ENCODE measurements around the gene STK31.
"Not testable (repeated sequence)": the region's sequence is repeated elsewhere in the genome, so short reads cannot be mapped to it uniquely, and the experiment has no call there.

Gene STK31

DNA sequence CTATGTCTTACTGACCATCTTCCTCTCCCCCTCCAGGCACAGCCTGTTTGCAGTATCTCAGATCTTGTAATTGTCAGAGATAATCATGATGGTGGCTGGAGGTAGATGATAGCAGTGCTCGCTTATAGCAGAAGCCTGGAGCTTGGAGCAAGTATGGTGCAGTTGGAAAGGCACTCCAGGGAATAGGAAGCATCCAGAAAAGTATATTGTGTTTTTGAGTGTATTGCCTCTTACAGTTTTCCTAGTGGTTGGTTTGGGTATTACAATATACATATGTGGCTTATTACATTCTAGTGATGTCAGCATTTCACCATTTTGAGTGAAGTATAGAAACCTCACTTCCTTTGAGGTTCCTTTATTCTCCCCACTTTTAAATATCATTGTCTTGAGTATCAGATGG, 101.5 kb downstream of the STK31 start:
- DNase-seq, result no peak

GRCh38 chr7:23828125-23828524, 118.1 kb downstream of the STK31 start:
- DNase-seq, result not testable (repeated sequence)

- not testable (repeated sequence) for DNase-seq
Observed at GRCh38 chr7:23832733-23833132, 122.7 kb downstream of the STK31 start.

DNA sequence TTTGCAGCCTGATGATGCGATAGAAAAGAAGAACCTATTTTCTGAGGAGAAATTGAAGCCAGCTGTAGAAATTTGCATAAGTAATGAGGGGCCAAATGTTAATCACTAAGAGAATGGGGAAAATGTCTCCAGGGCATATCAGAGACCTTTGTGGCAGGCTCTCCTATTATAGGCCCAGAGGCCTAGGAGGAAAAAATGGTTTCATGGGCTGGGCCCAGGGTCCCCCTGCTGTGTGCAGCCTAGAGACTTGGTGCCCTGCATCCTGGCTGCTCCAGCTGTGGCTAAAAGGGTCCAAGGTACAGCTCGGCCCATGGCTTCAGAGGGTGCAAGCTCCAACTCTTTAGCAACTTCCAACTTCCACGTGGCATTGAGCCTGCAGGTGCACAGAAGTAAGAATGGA, 123.4 kb downstream of the STK31 start:
- DNase-seq, result no peak

- DNase-seq, result not testable (repeated sequence)
Observed at GRCh38 chr7:23844837-23845236, 134.8 kb downstream of the STK31 start.

DNA sequence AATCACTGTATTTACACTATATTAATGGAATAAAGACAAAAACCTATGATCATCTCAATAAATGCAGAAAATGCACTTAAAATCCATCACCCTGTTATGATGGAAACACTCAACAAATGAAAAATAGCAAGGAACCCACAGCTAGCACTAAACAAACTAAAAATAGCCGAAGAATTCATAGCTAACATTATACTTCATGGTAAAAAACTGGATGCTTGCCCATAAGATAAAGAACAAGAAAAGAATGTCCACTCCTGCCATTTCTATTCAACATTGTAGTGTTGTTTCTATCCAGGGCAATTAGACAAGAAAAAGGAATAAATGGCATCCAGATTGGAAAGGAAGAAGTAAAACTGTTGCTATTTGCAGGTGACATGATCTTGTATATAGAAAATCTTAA, 142.1 kb downstream of the STK31 start:
- no peak for DNase-seq

DNA sequence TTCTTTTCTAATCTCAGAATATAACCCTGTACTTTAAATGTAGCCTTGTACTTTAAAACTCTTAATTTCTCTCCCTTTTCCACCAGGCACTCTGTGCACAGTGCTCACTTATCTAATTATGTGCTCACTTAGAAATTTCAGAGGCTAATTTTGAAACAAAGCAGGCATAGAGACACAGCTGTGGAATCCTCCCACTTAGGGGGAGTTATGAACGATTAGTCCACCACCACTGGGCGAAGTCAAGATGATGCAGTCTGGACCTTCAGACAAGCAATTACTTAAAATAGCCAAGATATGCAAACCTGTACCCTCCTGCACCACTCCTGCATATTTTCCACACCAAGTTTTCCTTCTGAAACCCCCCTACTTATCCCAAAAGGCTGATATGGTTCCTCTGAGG, 143.0 kb downstream of the STK31 start:
- no peak for DNase-seq

- DNase-seq, result peak; percentile 39
Observed at GRCh38 chr7:23863209-23863787, 153.3 kb downstream of the STK31 start.

DNA sequence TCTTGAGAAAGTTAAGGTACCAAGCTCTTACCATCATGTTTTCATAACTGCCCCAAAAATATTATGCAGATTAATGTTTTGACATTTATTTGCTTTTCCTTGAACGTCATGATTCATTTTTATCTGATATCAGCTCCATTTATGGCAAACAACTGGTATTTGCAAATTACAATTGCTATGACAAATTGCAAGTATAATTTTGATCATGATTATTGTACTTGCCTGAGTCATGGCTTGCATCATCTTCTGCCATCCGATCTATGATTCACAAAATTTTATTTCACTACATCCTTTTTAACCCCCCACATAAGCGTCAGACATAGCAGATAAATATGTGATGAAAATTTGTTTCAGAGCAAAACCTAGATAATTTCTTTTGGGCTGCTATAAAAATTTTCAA, 155.0 kb downstream of the STK31 start:
- no peak for DNase-seq

- DNase-seq, result no peak
Observed at GRCh38 chr7:23873306-23873705, 163.3 kb downstream of the STK31 start.

DNA sequence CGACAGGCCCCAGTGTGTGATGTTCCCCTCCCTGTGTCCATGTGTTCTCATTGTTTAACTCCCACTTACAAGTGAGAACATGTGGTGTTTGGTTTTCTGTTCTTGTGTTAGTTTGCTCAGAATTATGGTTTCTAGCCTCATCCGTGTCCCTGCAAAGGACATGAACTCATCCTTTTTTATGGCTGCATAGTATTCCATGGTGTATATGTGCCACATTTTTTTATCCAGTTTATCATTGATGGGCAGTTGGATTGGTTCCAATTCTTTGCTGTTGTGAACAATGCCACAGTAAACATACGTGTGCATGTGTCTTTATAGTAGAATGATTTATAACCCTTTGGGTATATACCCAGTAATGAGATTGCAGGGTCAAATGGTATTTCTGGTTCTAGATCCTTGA, 166.5 kb downstream of the STK31 start:
- DNase-seq, result not testable (repeated sequence)

All from NCI-H526 treated with DMSO at 0.1 percent for 48 hours (cell line).